ENCODE measurements around the gene WLS.

GRCh38 chr1:68280286-68280685, 48.0 kb upstream of the WLS start:
- TF ChIP-seq CTBP1 (IDR thresholded peaks at IDR 0.05; ENCODE audit: borderline replicate concordance): no peak
- TF ChIP-seq SP1 (IDR thresholded peaks at IDR 0.05): no peak
- no peak for TF ChIP-seq ELF4 (IDR thresholded peaks at IDR 0.05)
- no peak for TF ChIP-seq BHLHE40 (IDR thresholded peaks at IDR 0.05; ENCODE audit: borderline replicate concordance)
- TF ChIP-seq FOXK2 (IDR thresholded peaks at IDR 0.05): no peak

Measured in HEK293T (cell line).